GM03348 (cell line): ENCODE results near the gene FUNDC1.

ENCODE experiments used
- DNase-seq: peaks from one replicate; pipeline ENCODE4 v3.0.0; 2012; ENCODE audit warnings: low spot score

Gene FUNDC1

GRCh38 chrX:44480591-44480990 lies 62.1 kb downstream of the FUNDC1 start:
- DNase-seq: no peak

GRCh38 chrX:44474410-44474809 lies 68.2 kb downstream of the FUNDC1 start:
- DNase-seq: peak; percentile 24
